GM23248 (cell line): ENCODE results near the gene PI4KA.

Experiments
- EZH2 ChIP-seq: fragments of 200-600 bp; sonication (generic); IDR thresholded peaks from 2 replicates; pipeline ENCODE4 v1.6.1; 2018; ENCODE audit warnings: antibody characterized with exemption, mild to moderate bottlenecking; ENCODE audit not compliant: insufficient read depth, poor library complexity, severe bottlenecking
- EZH2phosphoT487 ChIP-seq: fragments of 200-600 bp; sonication (generic); IDR thresholded peaks from 2 replicates; pipeline ENCODE4 v1.6.1; 2018; ENCODE audit warnings: antibody characterized with exemption, moderate library complexity, mild to moderate bottlenecking, low read depth; ENCODE audit not compliant: insufficient read depth

GRCh38 chr22:20807315-20807752 is 51.3 kb downstream of the PI4KA start:
- TF ChIP-seq EZH2phosphoT487: no peak
- no peak for TF ChIP-seq EZH2
